ENCODE data around the gene PDE10A.

Gene PDE10A

DNA sequence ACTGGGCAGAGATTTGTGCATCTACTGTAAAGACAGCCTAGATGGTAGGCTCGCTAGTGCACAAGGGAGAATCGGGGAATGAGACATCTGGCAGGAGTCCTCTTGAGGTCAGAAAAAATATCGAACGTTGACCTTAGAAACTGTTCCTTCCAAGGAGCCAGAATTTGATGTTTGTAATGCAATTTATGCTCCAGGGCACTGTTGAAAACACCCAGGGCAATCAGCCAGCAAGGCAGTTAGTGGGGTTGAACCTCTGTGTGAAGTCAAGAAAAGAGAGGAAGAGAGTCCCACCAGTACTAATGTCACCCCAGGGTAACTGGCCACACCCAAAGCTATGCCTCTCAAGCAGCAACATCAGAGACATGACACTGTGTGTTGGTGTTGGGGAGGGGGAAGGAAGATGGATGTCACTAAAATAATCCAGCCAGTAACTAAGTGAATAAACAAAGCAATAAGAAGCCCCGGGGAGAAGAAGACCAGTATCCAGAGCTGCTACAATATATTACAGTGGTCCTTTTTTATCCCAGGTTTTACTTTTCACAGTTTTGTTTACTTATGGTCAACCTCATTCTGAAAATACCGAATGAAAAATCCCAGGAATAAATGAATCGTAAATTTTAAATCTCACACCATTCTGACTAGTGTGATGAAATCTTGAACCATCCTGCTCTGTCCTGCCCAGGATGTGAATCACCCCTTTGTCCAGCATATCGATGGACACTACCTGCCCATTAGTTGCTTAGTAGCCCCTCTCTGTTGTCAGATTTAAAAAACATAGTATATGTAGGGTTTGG lies 32.9 kb upstream of the PDE10A start:
- H3K4me3 ChIP-seq (ENCODE audit: low read depth in 1 of 2, low read length in 2 of 2): no peak overlapping the region
- no peak overlapping the region for H3K27ac ChIP-seq (ENCODE audit: low read length)
- no peaks in the 10 kb centered on the region for H3K9me3 ChIP-seq (ENCODE audit: control insufficient read depth in 1 of 2, low read length in 2 of 2)
- no peaks in the 10 kb centered on the region for H3K27me3 ChIP-seq (ENCODE audit: low read depth, low read length)
- H3K4me1 ChIP-seq (ENCODE audit: control insufficient read depth in 1 of 2, insufficient read depth in 2 of 2, low read length in 2 of 2): peaks cover 0 to 5% of the 10 kb centered on the region in 2 donors
- H3K36me3 ChIP-seq (ENCODE audit: control insufficient read depth in 1 of 2, insufficient read depth in 2 of 2, low read length in 2 of 2): no peaks in the 10 kb centered on the region

GRCh38 chr6:165694296-165694695 lies 31.3 kb upstream of the PDE10A start:
- no peak overlapping the region for H3K27ac ChIP-seq (ENCODE audit: low read length)
- H3K9me3 ChIP-seq (ENCODE audit: control insufficient read depth in 1 of 2, low read length in 2 of 2): peaks cover 0 to 3% of the 10 kb centered on the region in 2 donors
- no peaks in the 10 kb centered on the region for H3K27me3 ChIP-seq (ENCODE audit: low read depth, low read length)
- H3K36me3 ChIP-seq (ENCODE audit: control insufficient read depth in 1 of 2, insufficient read depth in 2 of 2, low read length in 2 of 2): no peaks in the 10 kb centered on the region
- no peak overlapping the region for H3K4me3 ChIP-seq (ENCODE audit: low read depth in 1 of 2, low read length in 2 of 2)
- no peaks in the 10 kb centered on the region for H3K4me1 ChIP-seq (ENCODE audit: control insufficient read depth in 1 of 2, insufficient read depth in 2 of 2, low read length in 2 of 2)

GRCh38 chr6:165692106-165692653 lies 29.1 kb upstream of the PDE10A start:
- Histone ChIP-seq H3K4me3 (ENCODE audit: low read depth in 1 of 2, low read length in 2 of 2) (no peak overlapping the region), H3K27me3 (ENCODE audit: low read depth, low read length) (no peaks in the 10 kb centered on the region), H3K4me1 (ENCODE audit: control insufficient read depth in 1 of 2, insufficient read depth in 2 of 2, low read length in 2 of 2) (no peaks in the 10 kb centered on the region), H3K9me3 (ENCODE audit: control insufficient read depth in 1 of 2, low read length in 2 of 2) (peaks cover 0 to 3% of the 10 kb centered on the region in 2 donors), H3K27ac (ENCODE audit: low read length) (no peak overlapping the region), H3K36me3 (ENCODE audit: control insufficient read depth in 1 of 2, insufficient read depth in 2 of 2, low read length in 2 of 2) (no peaks in the 10 kb centered on the region)

GRCh38 chr6:165689699-165690098 lies 26.7 kb upstream of the PDE10A start:
- H3K4me3 ChIP-seq (ENCODE audit: low read depth in 1 of 2, low read length in 2 of 2): no peak overlapping the region
- H3K9me3 ChIP-seq (ENCODE audit: control insufficient read depth in 1 of 2, low read length in 2 of 2): peaks cover 0 to 3% of the 10 kb centered on the region in 2 donors
- no peaks in the 10 kb centered on the region for H3K4me1 ChIP-seq (ENCODE audit: control insufficient read depth in 1 of 2, insufficient read depth in 2 of 2, low read length in 2 of 2)
- no peak overlapping the region for H3K27ac ChIP-seq (ENCODE audit: low read length)
- no peaks in the 10 kb centered on the region for H3K27me3 ChIP-seq (ENCODE audit: low read depth, low read length)
- H3K36me3 ChIP-seq (ENCODE audit: control insufficient read depth in 1 of 2, insufficient read depth in 2 of 2, low read length in 2 of 2): no peaks in the 10 kb centered on the region

DNA sequence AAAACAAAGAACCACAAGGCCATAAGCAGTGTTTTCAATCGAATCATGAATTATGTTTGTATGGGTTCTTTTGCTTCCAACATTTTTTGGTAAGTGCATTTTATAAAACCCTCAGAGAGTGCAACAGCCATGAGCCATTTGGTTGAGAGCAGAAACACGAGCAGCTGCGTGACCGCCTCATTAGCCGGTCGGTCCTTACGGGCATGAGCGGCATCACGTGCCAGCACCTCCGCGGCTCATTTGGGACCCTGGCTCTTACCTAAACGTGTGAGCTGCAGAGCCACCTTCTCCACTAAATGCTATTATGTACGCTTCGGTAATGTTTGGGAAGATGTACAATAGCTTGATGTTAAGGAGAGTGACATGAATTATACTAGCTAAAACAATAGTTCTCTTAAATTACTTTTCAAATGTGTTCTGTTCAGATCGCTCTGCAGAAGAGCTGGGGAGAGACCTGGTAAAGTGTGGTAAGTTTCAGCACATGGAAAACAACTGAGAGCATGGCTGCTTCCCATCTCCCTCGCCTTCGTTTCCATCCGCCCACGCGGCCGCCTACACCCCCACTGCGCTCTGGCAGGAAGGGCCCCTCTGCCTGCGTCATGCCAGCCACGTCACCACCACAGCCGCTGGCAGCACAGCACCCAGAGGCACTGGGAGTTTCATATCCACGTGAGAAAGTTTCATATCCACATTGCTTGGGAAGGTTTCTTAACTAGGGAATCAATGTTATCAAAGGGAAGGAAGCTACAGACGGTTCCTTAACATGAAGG lies 23.7 kb upstream of the PDE10A start:
- Histone ChIP-seq H3K27me3 (ENCODE audit: low read depth, low read length) (no peaks in the 10 kb centered on the region), H3K4me1 (ENCODE audit: control insufficient read depth in 1 of 2, insufficient read depth in 2 of 2, low read length in 2 of 2) (no peaks in the 10 kb centered on the region), H3K27ac (ENCODE audit: low read length) (no peak overlapping the region), H3K9me3 (ENCODE audit: control insufficient read depth in 1 of 2, low read length in 2 of 2) (peaks cover 0 to 3% of the 10 kb centered on the region in 2 donors), H3K4me3 (ENCODE audit: low read depth in 1 of 2, low read length in 2 of 2) (no peak overlapping the region), H3K36me3 (ENCODE audit: control insufficient read depth in 1 of 2, insufficient read depth in 2 of 2, low read length in 2 of 2) (no peaks in the 10 kb centered on the region)

DNA sequence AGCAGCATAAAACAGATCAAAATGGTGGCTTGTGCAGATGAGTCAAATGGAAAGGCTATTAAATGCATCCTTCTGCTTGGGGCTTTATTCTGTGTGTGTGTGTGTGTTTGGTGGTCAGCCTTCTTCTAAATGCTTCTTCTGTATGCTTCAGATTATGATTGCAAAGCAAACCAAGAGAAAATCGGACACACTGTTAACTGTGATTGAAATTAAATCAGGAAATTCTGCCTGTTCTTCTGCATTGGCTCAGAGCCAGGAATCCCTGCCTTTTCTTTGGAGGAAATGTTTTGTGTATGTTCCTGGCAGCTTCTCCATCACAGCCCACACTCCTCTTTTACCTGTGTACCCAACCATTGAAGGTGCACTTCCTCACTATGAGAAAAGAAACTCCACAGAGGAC lies 22.3 kb upstream of the PDE10A start:
- H3K9me3 ChIP-seq (ENCODE audit: control insufficient read depth in 1 of 2, low read length in 2 of 2): peaks cover 0 to 1% of the 10 kb centered on the region in 2 donors
- H3K27me3 ChIP-seq (ENCODE audit: low read depth, low read length): no peaks in the 10 kb centered on the region
- H3K4me1 ChIP-seq (ENCODE audit: control insufficient read depth in 1 of 2, insufficient read depth in 2 of 2, low read length in 2 of 2): no peaks in the 10 kb centered on the region
- no peaks in the 10 kb centered on the region for H3K36me3 ChIP-seq (ENCODE audit: control insufficient read depth in 1 of 2, insufficient read depth in 2 of 2, low read length in 2 of 2)
- H3K27ac ChIP-seq (ENCODE audit: low read length): no peak overlapping the region
- no peak overlapping the region for H3K4me3 ChIP-seq (ENCODE audit: low read depth in 1 of 2, low read length in 2 of 2)

DNA sequence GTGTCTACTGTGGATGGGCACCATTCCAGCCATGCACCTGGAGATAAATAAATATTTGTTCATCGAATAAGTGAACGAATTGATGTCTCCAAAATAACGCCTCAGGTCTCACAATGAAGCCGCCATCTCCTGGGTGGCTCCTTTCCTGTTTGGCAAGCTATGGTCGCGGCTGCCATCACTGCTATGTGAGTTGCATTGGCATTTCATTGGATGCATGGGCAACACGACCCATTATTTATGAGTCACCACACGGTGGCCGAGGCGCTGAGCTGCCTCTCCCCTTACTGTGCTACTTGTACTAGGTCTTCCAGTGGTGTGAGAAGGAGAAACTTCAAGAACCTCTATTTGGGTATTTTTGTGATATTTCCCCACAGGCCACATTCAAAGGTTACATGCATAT lies 21.3 kb upstream of the PDE10A start:
- Histone ChIP-seq H3K4me1 (ENCODE audit: control insufficient read depth in 1 of 2, insufficient read depth in 2 of 2, low read length in 2 of 2) (no peaks in the 10 kb centered on the region), H3K9me3 (ENCODE audit: control insufficient read depth in 1 of 2, low read length in 2 of 2) (no peaks in the 10 kb centered on the region), H3K27ac (ENCODE audit: low read length) (no peak overlapping the region), H3K27me3 (ENCODE audit: low read depth, low read length) (no peaks in the 10 kb centered on the region), H3K36me3 (ENCODE audit: control insufficient read depth in 1 of 2, insufficient read depth in 2 of 2, low read length in 2 of 2) (no peaks in the 10 kb centered on the region), H3K4me3 (ENCODE audit: low read depth in 1 of 2, low read length in 2 of 2) (no peak overlapping the region)

- Histone ChIP-seq H3K4me3 (ENCODE audit: low read depth in 1 of 2, low read length in 2 of 2) (no peak overlapping the region), H3K36me3 (ENCODE audit: control insufficient read depth in 1 of 2, insufficient read depth in 2 of 2, low read length in 2 of 2) (no peaks in the 10 kb centered on the region), H3K27ac (ENCODE audit: low read length) (no peak overlapping the region), H3K27me3 (ENCODE audit: low read depth, low read length) (no peaks in the 10 kb centered on the region), H3K4me1 (ENCODE audit: control insufficient read depth in 1 of 2, insufficient read depth in 2 of 2, low read length in 2 of 2) (no peaks in the 10 kb centered on the region), H3K9me3 (ENCODE audit: control insufficient read depth in 1 of 2, low read length in 2 of 2) (no peaks in the 10 kb centered on the region)
These were observed 17.9 kb upstream of the PDE10A start for GRCh38 chr6:165680975-165681374.

DNA sequence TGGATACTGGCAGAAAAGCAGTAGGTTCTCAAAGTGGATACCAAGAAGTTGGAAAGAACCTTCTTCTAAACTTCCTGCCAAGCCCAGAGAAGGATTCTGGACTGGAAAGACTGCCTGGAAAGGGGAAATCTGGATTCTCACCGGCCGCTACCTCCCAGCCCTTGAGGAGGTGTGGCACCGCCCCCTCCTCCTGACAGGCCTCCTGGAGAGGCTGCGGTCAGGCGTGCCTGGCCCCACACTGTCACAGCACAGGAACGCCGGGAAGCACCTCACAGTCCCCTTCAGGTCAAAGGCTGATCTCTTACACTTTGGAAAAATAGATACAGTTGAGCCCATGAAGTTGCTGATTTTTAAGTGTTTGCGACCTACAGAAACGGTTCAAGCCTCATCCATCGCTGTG lies 16.3 kb upstream of the PDE10A start:
- Histone ChIP-seq H3K27ac (ENCODE audit: low read length) (no peak overlapping the region), H3K9me3 (ENCODE audit: control insufficient read depth in 1 of 2, low read length in 2 of 2) (no peaks in the 10 kb centered on the region), H3K4me1 (ENCODE audit: control insufficient read depth in 1 of 2, insufficient read depth in 2 of 2, low read length in 2 of 2) (no peaks in the 10 kb centered on the region), H3K36me3 (ENCODE audit: control insufficient read depth in 1 of 2, insufficient read depth in 2 of 2, low read length in 2 of 2) (no peaks in the 10 kb centered on the region), H3K27me3 (ENCODE audit: low read depth, low read length) (no peaks in the 10 kb centered on the region), H3K4me3 (ENCODE audit: low read depth in 1 of 2, low read length in 2 of 2) (no peak overlapping the region)

GRCh38 chr6:165678904-165679303 lies 15.9 kb upstream of the PDE10A start:
- Histone ChIP-seq H3K4me1 (ENCODE audit: control insufficient read depth in 1 of 2, insufficient read depth in 2 of 2, low read length in 2 of 2) (no peaks in the 10 kb centered on the region), H3K36me3 (ENCODE audit: control insufficient read depth in 1 of 2, insufficient read depth in 2 of 2, low read length in 2 of 2) (no peaks in the 10 kb centered on the region), H3K27ac (ENCODE audit: low read length) (no peak overlapping the region)

GRCh38 chr6:165678429-165678828 lies 15.4 kb upstream of the PDE10A start:
- no peaks in the 10 kb centered on the region for H3K4me1 ChIP-seq (ENCODE audit: control insufficient read depth in 1 of 2, insufficient read depth in 2 of 2, low read length in 2 of 2)
- no peaks in the 10 kb centered on the region for H3K27me3 ChIP-seq (ENCODE audit: low read depth, low read length)
- no peak overlapping the region for H3K4me3 ChIP-seq (ENCODE audit: low read depth in 1 of 2, low read length in 2 of 2)
- no peaks in the 10 kb centered on the region for H3K9me3 ChIP-seq (ENCODE audit: control insufficient read depth in 1 of 2, low read length in 2 of 2)
- no peak overlapping the region for H3K27ac ChIP-seq (ENCODE audit: low read length)
- H3K36me3 ChIP-seq (ENCODE audit: control insufficient read depth in 1 of 2, insufficient read depth in 2 of 2, low read length in 2 of 2): no peaks in the 10 kb centered on the region

More at GRCh38 chr6:165678904-165679303, 15.9 kb upstream of the PDE10A start:
- H3K4me3 ChIP-seq (ENCODE audit: low read depth in 1 of 2, low read length in 2 of 2): no peak overlapping the region
- no peaks in the 10 kb centered on the region for H3K9me3 ChIP-seq (ENCODE audit: control insufficient read depth in 1 of 2, low read length in 2 of 2)
- no peaks in the 10 kb centered on the region for H3K27me3 ChIP-seq (ENCODE audit: low read depth, low read length)

Measured in muscle layer of duodenum (tissue), 2 donors.